HG03378 (cell line): Measurements from ENCODE around the gene SGPP2.
A peak's percentile ranks its signal among the peaks of the same experiment; 100 is the strongest.

Experiments
- ATAC-seq: cut with Tn5 transposase; IDR thresholded peaks from one replicate; pipeline ENCODE4 v1.9.1; 2021; ENCODE audit warnings: mild to moderate bottlenecking, moderate library complexity; ENCODE audit not compliant: unreplicated experiment

The SGPP2 gene

GRCh38 chr2:222470802-222471468 lies 46.6 kb downstream of the SGPP2 start:
- no peak for ATAC-seq

DNA sequence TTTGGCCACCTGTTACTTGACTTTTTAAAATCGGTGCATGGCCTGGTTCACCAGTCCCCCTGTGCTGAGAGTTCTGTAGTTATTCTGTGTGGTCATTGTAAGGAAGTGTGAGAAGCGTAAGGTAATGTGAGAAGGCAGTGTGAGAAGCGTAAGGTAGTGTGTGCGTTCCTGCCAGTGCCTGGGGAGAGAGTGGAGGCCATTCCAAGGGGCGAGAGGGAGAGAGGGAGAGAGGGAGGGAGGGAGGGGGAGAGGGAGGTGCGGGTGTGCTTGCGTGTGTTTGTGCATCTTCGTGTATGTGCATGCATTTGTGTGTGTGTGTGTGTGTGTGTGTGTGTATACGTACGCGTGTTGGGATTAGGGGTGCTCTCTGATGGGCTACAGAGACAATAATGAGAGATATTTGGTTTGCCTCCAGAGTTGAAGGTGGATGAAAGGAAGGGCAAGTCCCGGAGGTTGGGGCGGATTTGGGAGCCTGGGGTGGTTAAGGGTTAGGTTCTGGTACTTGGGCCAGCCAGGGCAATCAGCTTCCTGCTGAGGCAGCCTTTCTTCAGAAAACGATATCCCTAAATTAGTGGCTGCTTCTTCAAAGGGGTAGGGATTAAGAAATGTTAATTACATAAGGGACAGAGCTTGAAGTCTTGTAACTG lies 53.7 kb downstream of the SGPP2 start:
- ATAC-seq: no peak

DNA sequence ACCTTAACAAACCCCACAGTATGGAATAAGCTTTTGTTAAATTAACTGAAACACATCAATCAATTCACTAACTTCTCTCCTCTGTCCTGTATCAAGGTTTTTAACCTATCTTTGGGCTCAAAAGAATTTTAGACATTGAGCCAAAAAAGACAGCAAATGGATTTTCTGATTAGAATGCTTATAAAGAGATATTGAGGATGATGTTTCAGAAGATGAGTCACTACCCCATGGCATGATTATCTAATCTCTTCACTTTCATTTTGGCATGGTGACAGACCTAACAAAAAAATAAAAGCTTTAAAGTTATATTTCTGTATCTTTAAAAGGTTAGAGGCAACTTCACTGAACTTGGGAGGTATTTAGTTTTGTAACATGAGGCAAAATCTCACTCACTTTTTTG lies 55.5 kb downstream of the SGPP2 start:
- no peak for ATAC-seq

DNA sequence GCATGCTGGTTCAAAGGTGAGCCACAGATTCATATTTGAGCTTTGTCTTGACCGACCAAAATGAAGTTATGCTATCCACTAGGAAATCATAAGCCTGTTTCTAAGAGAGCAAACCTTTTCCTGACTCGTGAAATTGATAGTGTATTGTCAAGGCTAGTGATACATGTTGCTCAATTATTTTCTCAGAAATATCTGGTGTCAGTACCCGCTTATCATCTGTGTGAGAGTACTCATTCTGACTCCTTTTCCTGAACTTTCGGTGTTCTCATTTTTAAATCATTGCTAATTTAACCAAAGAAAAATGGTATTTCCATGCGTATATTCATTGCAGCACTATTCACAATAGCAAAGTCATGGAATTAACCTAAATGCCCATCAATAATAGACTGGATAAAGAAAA lies 56.2 kb downstream of the SGPP2 start:
- no peak for ATAC-seq

GRCh38 chr2:222481941-222482340 lies 57.6 kb downstream of the SGPP2 start:
- ATAC-seq: no peak

- peak; percentile 64 for ATAC-seq
Measured at GRCh38 chr2:222483513-222484039, 59.2 kb downstream of the SGPP2 start.

- no peak for ATAC-seq
Measured at GRCh38 chr2:222485367-222486211, 61.2 kb downstream of the SGPP2 start.

DNA sequence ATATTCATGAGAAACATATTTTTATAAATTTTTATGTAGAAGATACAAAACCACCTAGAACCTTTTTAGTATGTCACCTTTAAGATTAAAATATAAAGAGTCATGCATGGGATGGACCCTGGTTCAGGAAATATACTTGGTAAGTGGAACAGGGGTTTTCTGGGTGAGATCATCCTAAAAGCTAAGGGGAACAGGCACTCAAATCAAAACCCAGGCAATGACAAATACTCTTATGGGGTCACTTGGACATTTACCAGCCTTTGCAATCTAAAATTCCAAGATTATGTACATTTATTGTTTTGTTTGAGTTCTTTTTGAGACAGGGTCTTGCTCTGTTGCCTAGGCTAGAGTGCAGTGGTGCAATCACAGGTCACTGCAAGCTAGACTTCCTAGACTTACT lies 65.8 kb downstream of the SGPP2 start:
- ATAC-seq: no peak

GRCh38 chr2:222492683-222493082 lies 68.3 kb downstream of the SGPP2 start:
- ATAC-seq: no peak

DNA sequence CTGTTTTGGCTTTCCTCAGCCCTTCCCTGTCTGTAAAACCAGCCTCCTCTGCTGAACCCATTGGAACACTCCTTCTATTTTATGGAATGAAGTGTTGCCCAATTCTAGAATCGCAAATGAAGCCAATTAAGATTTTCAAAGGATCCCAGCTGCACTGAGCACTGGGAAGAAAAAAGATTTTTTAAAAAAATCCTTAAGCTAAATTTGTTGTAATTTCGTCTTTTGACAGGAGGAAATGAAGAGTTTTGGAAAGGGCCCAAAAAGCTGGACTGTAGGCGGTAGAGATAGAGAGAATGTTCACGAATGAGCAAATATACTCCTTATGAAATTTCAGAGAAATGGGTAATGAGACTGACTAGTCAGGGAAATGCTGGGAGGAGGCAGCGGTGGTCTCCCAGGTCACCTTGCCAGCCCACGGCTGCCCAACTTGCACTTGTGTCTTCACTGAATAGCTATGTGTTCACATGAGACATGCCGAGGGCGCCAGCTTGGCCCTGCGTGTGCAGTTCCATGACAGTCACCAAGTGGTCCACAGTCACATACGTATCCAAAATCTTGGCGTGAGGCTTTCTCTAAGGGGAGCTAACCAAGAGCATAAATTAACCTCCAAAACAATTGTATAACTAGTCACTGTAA lies 69.9 kb downstream of the SGPP2 start:
- no peak for ATAC-seq

- ATAC-seq: no peak
Measured at GRCh38 chr2:222495388-222495787, 71.0 kb downstream of the SGPP2 start.

- ATAC-seq: no peak
Measured at GRCh38 chr2:222499226-222499625, 74.9 kb downstream of the SGPP2 start.

DNA sequence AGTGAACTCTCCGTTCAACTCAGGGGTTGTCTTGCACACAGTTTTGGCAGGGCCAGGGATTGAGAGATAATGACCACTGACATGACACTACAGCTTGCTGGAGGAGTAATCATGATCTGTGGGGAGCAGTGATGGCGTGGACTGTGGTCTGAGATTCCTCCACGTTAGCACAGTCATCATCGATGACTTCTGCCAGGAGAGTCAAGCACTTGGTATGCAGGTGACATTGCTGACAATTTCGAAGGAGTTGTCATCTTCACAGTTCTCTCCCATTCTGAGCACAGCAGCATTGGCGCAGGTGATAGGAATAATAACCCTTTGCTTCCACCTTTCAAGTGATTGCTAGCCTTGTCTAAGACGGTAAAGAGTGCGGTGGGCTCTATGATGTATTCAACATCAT lies 79.8 kb downstream of the SGPP2 start:
- no peak for ATAC-seq

DNA sequence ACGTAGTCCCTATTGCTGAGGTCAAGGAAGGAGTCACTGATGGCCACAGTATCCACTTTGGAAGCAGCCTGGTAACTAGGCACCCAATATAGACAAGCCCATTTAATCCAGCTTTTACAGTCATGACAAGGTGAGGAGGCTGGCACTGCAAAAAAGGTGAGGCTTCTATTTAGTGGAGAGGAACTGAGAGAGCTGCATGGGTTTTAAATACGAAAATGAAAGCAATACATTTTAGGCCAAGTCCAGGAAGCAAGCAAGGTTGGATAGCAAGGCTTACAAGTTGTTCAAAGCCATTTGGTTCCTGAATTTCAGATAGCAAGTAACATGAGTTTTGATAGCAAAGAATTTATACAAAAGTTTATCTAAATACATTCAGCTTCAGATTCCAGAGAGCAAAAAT lies 80.4 kb downstream of the SGPP2 start:
- peak; percentile 99 for ATAC-seq

- ATAC-seq: no peak
Measured at GRCh38 chr2:222506230-222506935, 82.0 kb downstream of the SGPP2 start.

GRCh38 chr2:222514901-222515300 lies 90.6 kb downstream of the SGPP2 start:
- ATAC-seq: no peak

- ATAC-seq: no peak
Measured at GRCh38 chr2:222518570-222519381, 94.4 kb downstream of the SGPP2 start.

DNA sequence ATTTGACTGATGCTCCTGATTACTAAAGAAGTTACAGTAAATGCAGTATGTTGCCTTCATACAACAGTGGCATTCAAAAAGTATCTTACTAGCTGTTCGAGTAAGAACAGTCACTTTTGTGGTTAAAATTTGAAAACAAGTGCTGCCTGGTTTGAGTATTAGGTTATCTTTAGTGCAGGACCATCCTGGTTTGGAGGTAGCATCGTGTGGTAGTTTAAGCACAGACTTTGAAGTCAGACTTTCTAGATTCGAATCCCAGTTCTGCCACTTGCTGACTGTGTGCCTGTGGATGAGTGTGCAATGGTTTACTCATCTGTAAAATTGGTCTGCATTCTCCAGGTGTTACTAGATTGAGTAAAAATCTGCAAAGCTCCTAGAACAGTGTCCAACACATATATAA lies 96.8 kb downstream of the SGPP2 start:
- peak; percentile 80 for ATAC-seq

DNA sequence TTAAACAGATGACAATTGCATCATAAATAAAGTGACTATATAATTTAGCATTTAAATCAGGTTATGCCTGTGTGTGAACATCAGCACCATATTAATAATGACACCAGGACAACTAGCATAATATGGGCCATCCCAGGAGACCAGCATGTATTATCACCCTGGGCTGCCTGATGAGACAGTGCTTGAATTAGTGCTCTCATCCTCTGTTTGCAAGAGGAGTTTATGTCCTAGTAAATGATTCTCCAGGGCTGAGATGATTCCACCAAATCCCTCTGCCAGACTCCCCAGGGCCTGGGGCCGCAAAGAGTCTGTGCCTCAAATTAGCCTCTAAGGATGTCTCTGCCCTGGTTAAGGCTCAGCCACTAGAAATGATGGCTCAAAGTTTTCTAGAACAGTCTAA lies 97.7 kb downstream of the SGPP2 start:
- no peak for ATAC-seq
